Kidney (tissue), 14 donors: Measurements from ENCODE around the gene MTX1. TPM values are rescaled to one million over a fixed set of nuclear protein-coding genes. Genes with fewer than 3 reads are reported as not detected.
"Not testable (repeated sequence)": the region's sequence is repeated elsewhere in the genome, so short reads cannot be mapped to it uniquely, and the experiment has no call there.

Source experiments
- DNase-seq, 5 donors: peaks; one replicate each; pipeline ENCODE4 v3.0.0-alpha.2; 2013 to 2020
- FAIRE-seq: peaks from 2 replicates; lab custom pipeline; 2012; peaks lifted over from hg19 to GRCh38; lab: Jason Lieb, UNC
- H3K27ac ChIP-seq, 2 donors: one replicate each; pipeline ENCODE4 v1.7.0; 2013; ENCODE audit warnings: low read depth in 2 of 2, low read length in 2 of 2, inconsistent platforms in 1 of 2
- H3K27me3 ChIP-seq: one replicate; pipeline ENCODE4 v1.7.1; 2013; ENCODE audit warnings: low read length, inconsistent platforms; ENCODE audit not compliant: control insufficient read depth, insufficient read depth
- H3K36me3 ChIP-seq, 3 donors: one replicate each; pipeline versions ENCODE4 v1.7.0 to v1.7.1; 2013; ENCODE audit warnings: low read length in 3 of 3, control low read depth in 1 of 3, inconsistent platforms in 1 of 3; ENCODE audit not compliant: insufficient read depth in 3 of 3, control insufficient read depth in 2 of 3
- H3K4me1 ChIP-seq, 3 donors: one replicate each; pipeline versions ENCODE4 v1.7.0 to v1.7.1; 2013; ENCODE audit warnings: low read length in 3 of 3, inconsistent platforms in 1 of 3, low read depth in 1 of 3; ENCODE audit not compliant: control insufficient read depth in 2 of 3, insufficient read depth in 2 of 3
- H3K4me3 ChIP-seq, 3 donors: one replicate each; pipeline versions ENCODE4 v1.7.0 to v1.8.1; 2013; ENCODE audit warnings: low read length in 3 of 3, control low read depth in 1 of 3, inconsistent platforms in 1 of 3
- H3K9ac ChIP-seq, 3 donors: one replicate each; pipeline versions ENCODE4 v1.7.0 to v1.7.1; 2013; ENCODE audit warnings: low read length in 3 of 3, control low read depth in 1 of 3, inconsistent platforms in 1 of 3
- H3K9me3 ChIP-seq, 3 donors: one replicate each; pipeline versions ENCODE4 v1.7.0 to v1.7.1; 2013; ENCODE audit warnings: low read length in 3 of 3, control low read depth in 1 of 3, inconsistent platforms in 1 of 3; ENCODE audit not compliant: control insufficient read depth in 2 of 3, insufficient read depth in 1 of 3
- intact Hi-C: fragments of 100-400 bp; cut with DNase I; formaldehyde crosslinking; loops from one replicate; pipeline ENCODE4 v1.11.1; 2022
- polyA plus RNA-seq: library from polyadenylated mRNA; stranded (reverse); fragments of 350-450 nt; fragmentation: Illumina TruSeq; extraction: RNeasy Lipid Tissue Mini Kit (QIAGEN cat#74804); gene quantifications from one replicate; pipeline ENCODE4 v1.2.3, GENCODE V29; 2014; ENCODE audit warnings: low read depth, low replicate concordance; ENCODE audit not compliant: insufficient read depth
- total RNA-seq: library from RNA; stranded (reverse); fragmentation: NEBNext Ultra II Directional; extraction: Animal tissue kit (Norgen Biotek cat#: 25700); gene quantifications from one replicate; pipeline ENCODE4 v1.2.1, GENCODE V29; 2021
- TF ChIP-seq, protein P1 (sequence below): IDR thresholded peaks from 3 replicates; pipeline ENCODE4 v1.5.1; 2012; ENCODE audit warnings: mild to moderate bottlenecking, moderate library complexity, borderline replicate concordance; ENCODE audit not compliant: insufficient read depth; ENCODE audit errors: extremely low read depth
- donor health status: control.
- donor health status: control.
- donor health status: control.
- donor health status: control.
- donor health status: control.
- donor health status: DM: yes; HTN: yes; CAD: no.
- donor health status: Normal renal cell carcinoma (clear cell type).

MTX1 gene
- total and polyA plus RNA-seq, 2 donors from 2014 or later, result 38.8 to 86.9 TPM

DNA sequence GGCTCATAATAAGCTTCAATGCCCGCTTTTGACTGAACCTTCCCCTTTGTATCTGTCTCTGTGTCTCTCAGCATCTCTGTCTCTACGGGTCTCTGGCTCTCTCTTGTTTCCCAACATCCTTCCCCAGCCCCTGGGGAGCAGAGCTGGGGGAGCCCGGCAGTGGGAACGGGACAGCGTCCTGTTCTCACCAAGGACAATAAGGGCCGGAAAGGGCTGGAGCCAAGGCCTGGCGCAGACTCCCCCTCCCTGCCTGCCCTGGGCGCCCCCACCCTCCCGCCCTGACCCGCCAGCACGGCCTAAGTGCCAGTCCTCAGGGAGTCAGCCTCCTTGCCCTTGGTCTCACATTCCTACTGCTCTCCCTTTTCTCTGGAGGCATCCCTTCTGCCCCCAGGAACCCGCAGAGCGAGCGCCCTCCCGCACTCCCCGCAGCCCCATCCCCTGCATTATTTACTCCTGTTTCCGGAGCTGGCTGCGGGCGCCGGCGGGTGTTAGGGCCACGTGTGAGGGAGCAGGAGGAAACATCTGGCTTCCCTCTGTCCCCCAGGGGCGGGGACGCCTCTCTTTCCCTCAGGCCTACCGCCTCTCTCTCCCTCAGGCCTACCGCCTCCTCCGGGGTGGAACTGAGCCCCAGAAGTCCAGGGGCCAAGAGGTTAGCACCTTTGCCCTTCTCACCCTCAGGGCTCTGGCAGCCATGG, 41.9 kb upstream of the MTX1 start:
- Histone ChIP-seq H3K27ac (peak overlapping the region; percentile 33 to 47), H3K4me3 (no peak overlapping the region), H3K9ac (no peak overlapping the region), H3K4me1 (peaks cover 0 to 9% (median 4%) of the 10 kb centered on the region in 3 donors), H3K27me3 (no peaks in the 10 kb centered on the region), H3K9me3 (no peaks in the 10 kb centered on the region), H3K36me3 (peaks cover 4 to 15% (median 10%) of the 10 kb centered on the region in 3 donors)
- intact Hi-C loops, result loop anchor here (5.0 kb wide), 1 partner anchor 74 kb away; no protein-coding TSS in a partner anchor
- TF ChIP-seq, protein P1, sequence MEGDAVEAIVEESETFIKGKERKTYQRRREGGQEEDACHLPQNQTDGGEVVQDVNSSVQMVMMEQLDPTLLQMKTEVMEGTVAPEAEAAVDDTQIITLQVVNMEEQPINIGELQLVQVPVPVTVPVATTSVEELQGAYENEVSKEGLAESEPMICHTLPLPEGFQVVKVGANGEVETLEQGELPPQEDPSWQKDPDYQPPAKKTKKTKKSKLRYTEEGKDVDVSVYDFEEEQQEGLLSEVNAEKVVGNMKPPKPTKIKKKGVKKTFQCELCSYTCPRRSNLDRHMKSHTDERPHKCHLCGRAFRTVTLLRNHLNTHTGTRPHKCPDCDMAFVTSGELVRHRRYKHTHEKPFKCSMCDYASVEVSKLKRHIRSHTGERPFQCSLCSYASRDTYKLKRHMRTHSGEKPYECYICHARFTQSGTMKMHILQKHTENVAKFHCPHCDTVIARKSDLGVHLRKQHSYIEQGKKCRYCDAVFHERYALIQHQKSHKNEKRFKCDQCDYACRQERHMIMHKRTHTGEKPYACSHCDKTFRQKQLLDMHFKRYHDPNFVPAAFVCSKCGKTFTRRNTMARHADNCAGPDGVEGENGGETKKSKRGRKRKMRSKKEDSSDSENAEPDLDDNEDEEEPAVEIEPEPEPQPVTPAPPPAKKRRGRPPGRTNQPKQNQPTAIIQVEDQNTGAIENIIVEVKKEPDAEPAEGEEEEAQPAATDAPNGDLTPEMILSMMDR, result no peak
- FAIRE-seq (no peak), DNase-seq (peak; percentile 54 to 90 (median 81))

DNA sequence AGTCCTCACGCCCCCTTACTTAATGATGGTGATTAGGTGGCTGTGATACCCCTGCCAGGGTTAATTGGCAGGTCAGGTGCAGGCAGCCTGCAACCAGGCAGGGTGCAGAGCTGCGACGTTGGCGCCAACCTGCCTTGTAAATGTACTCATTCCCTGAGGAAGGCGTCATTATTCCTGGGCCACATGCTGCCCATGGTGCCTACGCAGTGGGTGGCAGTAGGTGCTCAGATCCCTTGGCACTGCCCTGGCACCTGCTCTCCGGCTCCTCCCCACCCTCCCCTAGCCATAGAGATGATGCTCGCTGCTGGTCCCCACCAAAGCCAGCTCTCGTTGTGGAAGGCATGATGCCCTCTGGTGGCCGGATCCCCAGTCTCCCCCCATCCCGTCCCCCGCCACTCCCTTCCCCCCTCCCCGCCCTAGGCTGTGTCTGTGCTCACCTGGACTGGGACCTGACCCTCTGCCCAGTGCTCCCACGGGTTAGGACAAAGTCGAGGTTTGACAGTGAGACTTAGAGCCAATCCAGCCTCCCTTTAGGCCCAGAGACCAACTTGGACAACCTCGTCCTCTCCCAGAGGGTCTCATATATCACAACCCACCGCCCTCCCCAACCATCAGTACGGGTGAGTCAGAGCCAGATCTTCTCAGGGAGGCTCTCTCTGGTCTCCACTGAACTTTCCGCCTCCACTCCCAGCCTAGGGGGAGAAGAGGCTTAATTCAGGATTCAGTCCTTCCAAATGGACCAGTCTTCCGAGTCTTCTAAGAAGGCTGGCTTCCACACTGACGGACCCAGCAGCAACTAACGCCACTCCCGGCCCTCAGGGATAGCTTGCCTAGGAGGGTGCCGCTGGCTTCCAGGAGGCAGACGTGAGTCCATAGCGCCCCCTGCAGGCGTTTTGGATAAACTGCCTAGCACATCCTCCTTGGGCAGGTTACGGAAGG, 41.1 kb upstream of the MTX1 start:
- intact Hi-C loops, result loop anchor here (5.0 kb wide), 1 partner anchor 75 kb away; no protein-coding TSS in a partner anchor
- Histone ChIP-seq H3K36me3 (peaks cover 4 to 15% (median 10%) of the 10 kb centered on the region in 3 donors), H3K9me3 (no peaks in the 10 kb centered on the region), H3K9ac (no peak overlapping the region), H3K27me3 (no peaks in the 10 kb centered on the region), H3K4me1 (peaks cover 0 to 14% (median 7%) of the 10 kb centered on the region in 3 donors), H3K27ac (peak overlapping the region; percentile 2 to 47), H3K4me3 (no peak overlapping the region)
- TF ChIP-seq, protein P1, result peak; percentile 92
- FAIRE-seq, result no peak
- peak; percentile 89 to 95 (median 93) for DNase-seq

DNA sequence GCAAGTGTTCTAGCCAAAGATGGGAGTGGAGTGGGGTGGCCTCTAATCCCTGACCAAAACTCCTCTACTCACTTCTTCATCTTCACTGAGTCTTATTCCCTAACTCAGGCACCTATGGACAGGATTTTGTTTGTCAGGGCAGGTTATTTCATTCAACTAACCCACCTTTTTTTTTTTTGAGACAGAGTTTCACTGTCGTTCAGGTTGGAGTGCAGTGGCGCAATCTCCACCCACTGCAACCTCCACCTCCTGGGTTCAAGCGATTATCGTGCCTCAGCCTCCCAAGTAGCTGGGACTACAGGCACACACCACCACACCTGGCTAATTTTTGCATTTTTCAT, 40.4 kb upstream of the MTX1 start:
- H3K9ac ChIP-seq, DNase-seq, H3K9me3 ChIP-seq, H3K4me3 ChIP-seq, H3K27ac ChIP-seq, H3K27me3 ChIP-seq, FAIRE-seq: not testable (repeated sequence)
- H3K4me1 ChIP-seq, result peaks cover 0 to 17% (median 7%) of the 10 kb centered on the region in 3 donors
- intact Hi-C loops, result loop anchor here (5.0 kb wide), 1 partner anchor 76 kb away; no protein-coding TSS in a partner anchor
- peaks cover 4 to 15% (median 10%) of the 10 kb centered on the region in 3 donors for H3K36me3 ChIP-seq
